ENCODE data around the gene STARD4. TPM values are rescaled to one million over a fixed set of nuclear protein-coding genes. Genes with fewer than 3 reads are reported as not detected.

Gene STARD4
- total and polyA plus RNA-seq, 2 of the 13 experiments (the other 11 are each of a cell fraction or from before 2014, with no cell fraction given): 27.4 to 66.9 TPM

DNA sequence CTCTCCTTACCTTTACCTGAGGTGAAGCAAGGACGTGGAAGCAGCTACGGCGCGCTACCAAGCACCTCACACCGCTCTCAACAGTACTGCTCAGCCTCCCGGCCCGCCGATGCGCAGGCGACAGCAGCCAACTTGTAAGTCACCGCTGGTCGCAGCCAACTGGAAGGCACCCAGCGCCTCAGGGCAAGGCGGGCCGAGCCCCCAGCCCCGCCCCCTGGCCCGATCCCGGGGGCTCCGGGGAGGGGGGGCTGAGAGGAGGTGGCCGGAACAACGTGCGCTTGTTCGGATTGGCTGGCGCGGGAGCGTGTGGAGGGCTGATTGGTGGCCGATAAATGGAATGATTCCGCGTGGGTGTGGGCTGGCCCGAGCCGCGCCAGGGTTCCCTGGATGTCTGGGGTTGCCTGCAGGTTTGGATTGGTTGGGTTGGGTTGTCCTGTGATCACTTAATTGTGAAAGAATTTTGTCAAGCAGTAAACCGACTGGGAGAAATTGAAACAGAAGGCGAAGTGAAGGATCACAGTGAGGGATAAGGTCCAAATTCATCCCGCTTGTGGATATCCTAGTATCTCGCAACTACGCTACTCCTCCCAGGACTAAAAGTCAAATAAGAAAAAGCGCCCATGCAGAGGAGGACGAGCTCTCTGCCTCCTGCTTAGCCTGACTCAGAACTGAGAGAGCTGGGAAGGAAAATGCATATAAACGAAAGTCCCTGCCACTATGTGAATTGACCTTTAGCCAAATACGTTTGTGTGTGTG lies at the start of gene STARD4 (continued):
- TF ChIP-seq ZNF441 (CRISPR knock-in tag; IDR thresholded peaks at IDR 0.05; ENCODE audit: borderline replicate concordance): peak; percentile 40; the same call in 1 of the 2 replicates
- 0 out of 2 replicates have a peak, but pooled peaks have one; percentile 62 for TF ChIP-seq HNRNPUL1 (IDR thresholded peaks at IDR 0.05; ENCODE audit: low read depth, low read length)
- TF ChIP-seq U2AF1 (optimal IDR thresholded peaks at IDR 0.05; ENCODE audit: low read depth, low read length): no peak
- no peak for TF ChIP-seq PPARG (CRISPR knock-in tag; conservative IDR thresholded peaks at IDR 0.05)
- TF ChIP-seq CREB1 (IDR thresholded peaks at IDR 0.05): peak; percentile 76
- TF ChIP-seq CREB1 (CRISPR knock-in tag; IDR thresholded peaks at IDR 0.05): peak; percentile 90
- TF ChIP-seq SMAD3 (CRISPR knock-in tag; IDR thresholded peaks at IDR 0.05): peak; percentile 86
- TF ChIP-seq PLSCR1 (CRISPR knock-in tag; IDR thresholded peaks at IDR 0.05; ENCODE audit: borderline replicate concordance): peak; percentile 81; the same call in 1 of the 2 replicates
- TF ChIP-seq ZNF142 (CRISPR knock-in tag; IDR thresholded peaks at IDR 0.05): peak; percentile 76; the same call in 1 of the 2 replicates
- TF ChIP-seq ZBTB7A (CRISPR knock-in tag; IDR thresholded peaks at IDR 0.05): no peak
- peak; percentile 77 for TF ChIP-seq GATAD1 (CRISPR knock-in tag; IDR thresholded peaks at IDR 0.05)
- TF ChIP-seq BHLHE40 (IDR thresholded peaks at IDR 0.05; ENCODE audit: low read length): 0 out of 2 replicates have a peak, but pooled peaks have one; percentile 28
- TF ChIP-seq TARDBP (CRISPR knock-in tag; IDR thresholded peaks at IDR 0.05): no peak
- no peak for TF ChIP-seq XBP1 (CRISPR knock-in tag; IDR thresholded peaks at IDR 0.05)
- TF ChIP-seq, protein P1, sequence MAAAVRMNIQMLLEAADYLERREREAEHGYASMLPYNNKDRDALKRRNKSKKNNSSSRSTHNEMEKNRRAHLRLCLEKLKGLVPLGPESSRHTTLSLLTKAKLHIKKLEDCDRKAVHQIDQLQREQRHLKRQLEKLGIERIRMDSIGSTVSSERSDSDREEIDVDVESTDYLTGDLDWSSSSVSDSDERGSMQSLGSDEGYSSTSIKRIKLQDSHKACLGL (CRISPR knock-in tag; IDR thresholded peaks at IDR 0.05): 0 out of 2 replicates have a peak, but pooled peaks have one; percentile 28
- TF ChIP-seq ZNF230 (CRISPR knock-in tag; IDR thresholded peaks at IDR 0.05): 0 out of 2 replicates have a peak, but pooled peaks have one; percentile 26
- TF ChIP-seq ZIK1 (CRISPR knock-in tag; IDR thresholded peaks at IDR 0.05; ENCODE audit: borderline replicate concordance, low read depth): no peak; the same call in 1 of the 2 replicates
- TF ChIP-seq RXRA (CRISPR knock-in tag; IDR thresholded peaks at IDR 0.05): peak; percentile 64; the same call in 1 of the 2 replicates
- peak; percentile 77 for TF ChIP-seq THRA (CRISPR knock-in tag; IDR thresholded peaks at IDR 0.05; ENCODE audit: borderline replicate concordance)
- TF ChIP-seq YEATS2 (CRISPR knock-in tag; IDR thresholded peaks at IDR 0.05; ENCODE audit: borderline replicate concordance): peak; percentile 72; the same call in 1 of the 2 replicates
- TF ChIP-seq CC2D1A (CRISPR knock-in tag; IDR thresholded peaks at IDR 0.05): no peak
- TF ChIP-seq ELF1 (CRISPR knock-in tag; IDR thresholded peaks at IDR 0.05): peak; percentile 61; the same call in 1 of the 2 replicates
